Measurements from ENCODE around the gene HDLBP.

Gene HDLBP

DNA sequence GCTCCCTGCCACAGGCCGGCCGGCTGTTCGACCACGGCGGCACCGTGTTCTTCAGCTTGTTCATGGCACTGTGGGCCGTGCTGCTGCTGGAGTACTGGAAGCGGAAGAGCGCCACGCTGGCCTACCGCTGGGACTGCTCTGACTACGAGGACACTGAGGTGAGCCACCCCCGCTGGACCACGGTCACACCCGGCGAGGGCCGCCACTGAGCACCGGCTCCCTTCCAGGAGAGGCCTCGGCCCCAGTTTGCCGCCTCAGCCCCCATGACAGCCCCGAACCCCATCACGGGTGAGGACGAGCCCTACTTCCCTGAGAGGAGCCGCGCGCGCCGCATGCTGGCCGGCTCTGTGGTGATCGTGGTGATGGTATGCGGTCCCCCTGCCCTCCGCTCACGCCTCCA, 106.2 kb downstream of the HDLBP start:
- no peak for DNase-seq (ENCODE audit: low read depth, low spot score)
- H3K27ac ChIP-seq (ENCODE audit: low read length) = no peak overlapping the region
- H3K27me3 ChIP-seq (ENCODE audit: control insufficient read depth, insufficient read depth, low read length) = no peaks in the 10 kb centered on the region
- no peaks in the 10 kb centered on the region for H3K36me3 ChIP-seq (ENCODE audit: control insufficient read depth, insufficient read depth, low read length)
- H3K4me3 ChIP-seq (ENCODE audit: low read length) = no peak overlapping the region
- no peaks in the 10 kb centered on the region for H3K9me3 ChIP-seq (ENCODE audit: control insufficient read depth, insufficient read depth, low read length)
- no CpG with 5 or more reads among the region's 33 CpGs for WGBS (ENCODE audit: insufficient coverage, insufficient read length)
- H3K4me1 ChIP-seq (ENCODE audit: control insufficient read depth, insufficient read depth, low read length) = no peaks in the 10 kb centered on the region; the same call in 1 of the 2 replicates

GRCh38 chr2:241208058-241208457, 107.4 kb downstream of the HDLBP start:
- DNase-seq (ENCODE audit: low read depth, low spot score) = no peak
- H3K9me3 ChIP-seq (ENCODE audit: control insufficient read depth, insufficient read depth, low read length) = no peaks in the 10 kb centered on the region
- no peaks in the 10 kb centered on the region for H3K27me3 ChIP-seq (ENCODE audit: control insufficient read depth, insufficient read depth, low read length)
- H3K4me3 ChIP-seq (ENCODE audit: low read length) = no peak overlapping the region
- H3K4me1 ChIP-seq (ENCODE audit: control insufficient read depth, insufficient read depth, low read length) = no peaks in the 10 kb centered on the region; the same call in 1 of the 2 replicates
- WGBS (ENCODE audit: insufficient coverage, insufficient read length) = no CpG with 5 or more reads among the region's 6 CpGs
- no peak overlapping the region for H3K27ac ChIP-seq (ENCODE audit: low read length)
- no peaks in the 10 kb centered on the region for H3K36me3 ChIP-seq (ENCODE audit: control insufficient read depth, insufficient read depth, low read length)

- Histone ChIP-seq H3K27me3 (ENCODE audit: control insufficient read depth, insufficient read depth, low read length) (no peaks in the 10 kb centered on the region), H3K4me3 (ENCODE audit: low read length) (no peak overlapping the region), H3K4me1 (ENCODE audit: control insufficient read depth, insufficient read depth, low read length) (no peaks in the 10 kb centered on the region; the same call in 1 of the 2 replicates), H3K9me3 (ENCODE audit: control insufficient read depth, insufficient read depth, low read length) (no peaks in the 10 kb centered on the region), H3K27ac (ENCODE audit: low read length) (no peak overlapping the region), H3K36me3 (ENCODE audit: control insufficient read depth, insufficient read depth, low read length) (no peaks in the 10 kb centered on the region)
- no CpG with 5 or more reads among the region's 6 CpGs for WGBS (ENCODE audit: insufficient coverage, insufficient read length)
- no peak for DNase-seq (ENCODE audit: low read depth, low spot score)
Measured at GRCh38 chr2:241207641-241208040, 107.8 kb downstream of the HDLBP start.

- no CpG with 5 or more reads among the region's 1 CpG for WGBS (ENCODE audit: insufficient coverage, insufficient read length)
- Histone ChIP-seq H3K27ac (ENCODE audit: low read length) (no peak overlapping the region), H3K9me3 (ENCODE audit: control insufficient read depth, insufficient read depth, low read length) (no peaks in the 10 kb centered on the region), H3K27me3 (ENCODE audit: control insufficient read depth, insufficient read depth, low read length) (no peaks in the 10 kb centered on the region), H3K4me1 (ENCODE audit: control insufficient read depth, insufficient read depth, low read length) (no peaks in the 10 kb centered on the region; the same call in 1 of the 2 replicates), H3K4me3 (ENCODE audit: low read length) (no peak overlapping the region), H3K36me3 (ENCODE audit: control insufficient read depth, insufficient read depth, low read length) (no peaks in the 10 kb centered on the region)
- no peak for DNase-seq (ENCODE audit: low read depth, low spot score)
Measured at GRCh38 chr2:241207151-241207550, 108.3 kb downstream of the HDLBP start.

DNA sequence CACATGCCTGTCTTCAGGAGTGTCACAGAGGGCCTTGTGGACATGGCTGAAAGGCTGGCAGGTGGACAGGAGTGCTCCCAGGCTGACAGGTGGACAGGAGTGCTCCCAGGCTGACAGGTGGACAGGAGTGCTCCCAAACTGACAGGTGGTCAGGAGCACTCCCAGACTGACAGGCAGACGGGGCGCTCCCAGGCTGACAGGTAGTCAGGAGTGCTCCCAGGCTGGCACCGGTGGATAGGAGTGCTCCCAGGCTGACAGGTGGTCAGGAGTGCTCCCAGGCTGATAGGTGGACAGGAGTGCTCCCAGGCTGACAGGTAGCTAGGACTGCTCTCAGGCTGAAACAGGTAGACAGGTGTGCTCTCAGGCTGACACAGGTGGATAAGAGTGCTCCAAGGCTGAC, 110.4 kb downstream of the HDLBP start:
- H3K36me3 ChIP-seq (ENCODE audit: control insufficient read depth, insufficient read depth, low read length) = no peaks in the 10 kb centered on the region
- no peak for DNase-seq (ENCODE audit: low read depth, low spot score)
- no CpG with 5 or more reads among the region's 3 CpGs for WGBS (ENCODE audit: insufficient coverage, insufficient read length)
- H3K27me3 ChIP-seq (ENCODE audit: control insufficient read depth, insufficient read depth, low read length) = no peaks in the 10 kb centered on the region
- H3K4me1 ChIP-seq (ENCODE audit: control insufficient read depth, insufficient read depth, low read length) = no peaks in the 10 kb centered on the region
- H3K4me3 ChIP-seq (ENCODE audit: low read length) = no peak overlapping the region
- H3K9me3 ChIP-seq (ENCODE audit: control insufficient read depth, insufficient read depth, low read length) = no peaks in the 10 kb centered on the region
- no peak overlapping the region for H3K27ac ChIP-seq (ENCODE audit: low read length)

DNA sequence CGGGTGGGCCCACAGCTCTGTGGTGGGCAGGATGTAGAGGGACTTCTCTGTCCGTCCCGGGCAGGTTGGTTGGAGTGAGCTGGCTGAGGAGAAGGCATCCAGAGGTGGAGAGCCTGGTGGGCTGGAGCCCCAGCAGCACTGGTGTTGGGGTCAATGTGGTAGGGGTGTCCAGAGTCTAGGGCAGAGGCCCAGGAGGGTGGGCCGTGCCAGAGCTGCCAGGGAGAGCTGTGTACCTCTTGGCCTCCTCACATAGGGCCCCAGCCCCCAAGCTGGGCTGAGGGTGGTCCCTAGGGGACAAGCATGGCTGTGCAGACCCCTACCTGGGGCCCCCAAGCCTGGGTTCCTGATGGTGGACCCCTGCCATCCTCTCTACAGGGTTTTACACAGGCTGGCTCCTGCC, 111.0 kb downstream of the HDLBP start:
- no peak overlapping the region for H3K4me3 ChIP-seq (ENCODE audit: low read length)
- H3K4me1 ChIP-seq (ENCODE audit: control insufficient read depth, insufficient read depth, low read length) = no peaks in the 10 kb centered on the region
- no CpG with 5 or more reads among the region's 4 CpGs for WGBS (ENCODE audit: insufficient coverage, insufficient read length)
- H3K27me3 ChIP-seq (ENCODE audit: control insufficient read depth, insufficient read depth, low read length) = no peaks in the 10 kb centered on the region
- H3K9me3 ChIP-seq (ENCODE audit: control insufficient read depth, insufficient read depth, low read length) = no peaks in the 10 kb centered on the region
- H3K36me3 ChIP-seq (ENCODE audit: control insufficient read depth, insufficient read depth, low read length) = no peaks in the 10 kb centered on the region
- no peak for DNase-seq (ENCODE audit: low read depth, low spot score)
- H3K27ac ChIP-seq (ENCODE audit: low read length) = no peak overlapping the region

GRCh38 chr2:241204010-241204384, 111.5 kb downstream of the HDLBP start:
- Histone ChIP-seq H3K27ac (ENCODE audit: low read length) (no peak overlapping the region), H3K27me3 (ENCODE audit: control insufficient read depth, insufficient read depth, low read length) (no peaks in the 10 kb centered on the region), H3K4me3 (ENCODE audit: low read length) (no peak overlapping the region), H3K9me3 (ENCODE audit: control insufficient read depth, insufficient read depth, low read length) (no peaks in the 10 kb centered on the region), H3K4me1 (ENCODE audit: control insufficient read depth, insufficient read depth, low read length) (no peaks in the 10 kb centered on the region), H3K36me3 (ENCODE audit: control insufficient read depth, insufficient read depth, low read length) (no peaks in the 10 kb centered on the region)
- WGBS (ENCODE audit: insufficient coverage, insufficient read length) = no CpG with 5 or more reads among the region's 10 CpGs
- no peak for DNase-seq (ENCODE audit: low read depth, low spot score)

- no peaks in the 10 kb centered on the region for H3K9me3 ChIP-seq (ENCODE audit: control insufficient read depth, insufficient read depth, low read length)
- DNase-seq (ENCODE audit: low read depth, low spot score) = no peak
- H3K4me3 ChIP-seq (ENCODE audit: low read length) = no peak overlapping the region
- H3K27me3 ChIP-seq (ENCODE audit: control insufficient read depth, insufficient read depth, low read length) = no peaks in the 10 kb centered on the region
- H3K27ac ChIP-seq (ENCODE audit: low read length) = no peak overlapping the region
- H3K4me1 ChIP-seq (ENCODE audit: control insufficient read depth, insufficient read depth, low read length) = no peaks in the 10 kb centered on the region
- no peaks in the 10 kb centered on the region for H3K36me3 ChIP-seq (ENCODE audit: control insufficient read depth, insufficient read depth, low read length)
- no CpG with 5 or more reads among the region's 27 CpGs for WGBS (ENCODE audit: insufficient coverage, insufficient read length)
Measured at GRCh38 chr2:241203218-241204009, 112.1 kb downstream of the HDLBP start.

DNA sequence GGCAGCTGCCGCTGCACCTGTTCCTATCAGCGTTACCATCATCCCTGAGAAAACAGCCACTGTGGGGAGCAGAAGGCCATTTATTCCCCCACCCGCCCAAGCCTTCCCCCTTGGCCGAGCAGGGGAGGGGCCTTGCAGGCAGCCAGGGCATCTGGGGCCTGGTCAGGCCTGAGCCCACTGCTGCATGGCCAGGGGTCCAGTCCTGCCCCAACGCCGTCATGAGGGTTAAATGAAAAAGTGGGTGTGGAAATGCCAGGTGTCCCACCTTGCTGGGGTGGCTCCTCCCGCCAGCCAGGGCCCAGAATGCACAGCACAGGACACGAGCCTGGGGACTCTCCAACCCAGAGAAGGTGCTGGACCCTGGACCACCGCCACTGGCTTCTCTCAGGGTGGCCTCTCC, 112.8 kb downstream of the HDLBP start:
- no peak for DNase-seq (ENCODE audit: low read depth, low spot score)
- Histone ChIP-seq H3K36me3 (ENCODE audit: control insufficient read depth, insufficient read depth, low read length) (no peaks in the 10 kb centered on the region), H3K4me1 (ENCODE audit: control insufficient read depth, insufficient read depth, low read length) (no peaks in the 10 kb centered on the region), H3K27ac (ENCODE audit: low read length) (no peak overlapping the region), H3K4me3 (ENCODE audit: low read length) (no peak overlapping the region), H3K27me3 (ENCODE audit: control insufficient read depth, insufficient read depth, low read length) (no peaks in the 10 kb centered on the region), H3K9me3 (ENCODE audit: control insufficient read depth, insufficient read depth, low read length) (no peaks in the 10 kb centered on the region)
- WGBS (ENCODE audit: insufficient coverage, insufficient read length) = no CpG with 5 or more reads among the region's 9 CpGs

- Histone ChIP-seq H3K27me3 (ENCODE audit: control insufficient read depth, insufficient read depth, low read length) (no peaks in the 10 kb centered on the region), H3K36me3 (ENCODE audit: control insufficient read depth, insufficient read depth, low read length) (no peaks in the 10 kb centered on the region), H3K9me3 (ENCODE audit: control insufficient read depth, insufficient read depth, low read length) (no peaks in the 10 kb centered on the region), H3K4me3 (ENCODE audit: low read length) (no peak overlapping the region), H3K4me1 (ENCODE audit: control insufficient read depth, insufficient read depth, low read length) (no peaks in the 10 kb centered on the region), H3K27ac (ENCODE audit: low read length) (no peak overlapping the region)
- no CpG with 5 or more reads among the region's 15 CpGs for WGBS (ENCODE audit: insufficient coverage, insufficient read length)
- DNase-seq (ENCODE audit: low read depth, low spot score) = no peak
Measured at GRCh38 chr2:241202268-241202585, 113.2 kb downstream of the HDLBP start.

Measured in iPS DF 6.9 (cell line).